Femur (tissue), 1 donor: ENCODE results near the gene MRPL51.

ENCODE experiments used
- DNase-seq: peaks from one replicate; pipeline ENCODE4 v3.0.0-alpha.2; 2017

MRPL51 gene

DNA sequence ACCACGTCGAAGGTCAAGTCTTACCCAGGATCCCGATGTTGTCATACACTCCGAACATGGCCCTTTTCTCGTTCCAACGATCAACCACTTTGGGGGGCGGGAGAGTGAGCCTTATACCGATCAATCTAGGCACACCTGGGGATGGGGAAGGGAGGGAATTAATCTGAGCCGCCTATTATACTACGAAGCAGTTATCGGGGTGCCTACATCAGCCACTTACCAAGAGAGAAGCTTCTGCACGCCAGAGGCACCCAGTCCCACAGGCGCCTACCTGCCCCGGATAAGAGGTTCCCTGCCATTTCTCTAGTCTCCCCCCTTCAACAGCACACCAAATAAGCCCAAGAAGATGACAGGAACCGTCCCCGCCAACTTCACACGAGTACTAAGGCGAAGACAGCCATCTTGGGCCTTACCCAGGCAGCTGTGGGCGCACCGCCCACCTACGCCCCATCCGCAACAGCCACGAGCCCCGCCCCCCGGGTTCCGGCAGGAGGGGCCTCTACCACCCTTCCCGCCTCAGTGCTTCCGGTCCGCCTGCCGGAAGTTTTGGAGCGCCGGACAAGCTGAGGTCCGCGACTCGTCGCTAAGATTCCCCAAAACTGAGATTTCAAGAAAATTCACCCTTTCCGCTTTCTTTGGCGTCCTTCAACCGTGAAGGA lies at the start of gene MRPL51:
MRPL51 (minus strand) TSS at position 425 of the 659 bp plus-strand sequence; CDS start at position 299, 126 bp downstream.
- peak; percentile 98 for DNase-seq

DNA sequence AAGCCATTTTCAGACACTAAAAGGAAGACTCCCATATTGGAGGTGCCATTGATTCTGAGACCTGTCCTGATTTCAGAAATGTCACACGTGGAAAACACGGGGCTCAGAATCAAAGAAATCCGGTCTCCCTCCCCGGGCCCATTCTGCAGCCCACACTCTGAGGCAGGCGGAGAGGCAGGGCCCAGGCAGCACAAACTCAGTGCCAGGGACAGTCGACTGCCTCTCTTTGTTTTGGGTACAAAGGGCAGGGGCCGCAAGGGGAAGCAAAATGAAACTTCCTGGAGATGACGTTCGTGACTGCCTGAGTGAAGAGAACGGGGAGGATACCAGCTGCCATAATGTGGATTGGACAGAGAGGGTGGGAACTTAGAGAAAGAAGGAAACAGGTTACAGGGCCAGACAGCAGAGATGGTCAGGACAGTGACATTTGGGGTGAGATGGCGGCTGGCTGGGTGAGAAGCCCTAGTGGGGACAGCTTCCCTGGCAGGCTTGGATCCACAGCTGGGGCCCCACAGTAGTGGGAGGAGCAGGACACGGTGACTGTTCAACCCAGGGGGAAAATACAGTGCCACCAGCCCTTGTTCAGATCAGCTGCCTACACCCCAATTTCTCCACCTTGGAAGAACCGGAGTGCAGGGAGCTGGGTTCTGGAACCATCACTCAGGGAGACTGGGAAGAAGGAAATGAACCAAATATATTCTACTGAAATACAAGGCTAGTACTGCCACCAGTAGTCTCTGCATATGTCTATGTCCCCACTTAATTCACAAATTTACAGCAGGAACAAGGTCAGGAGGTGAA lies 49.3 kb upstream of the MRPL51 start:
- no peak for DNase-seq

DNA sequence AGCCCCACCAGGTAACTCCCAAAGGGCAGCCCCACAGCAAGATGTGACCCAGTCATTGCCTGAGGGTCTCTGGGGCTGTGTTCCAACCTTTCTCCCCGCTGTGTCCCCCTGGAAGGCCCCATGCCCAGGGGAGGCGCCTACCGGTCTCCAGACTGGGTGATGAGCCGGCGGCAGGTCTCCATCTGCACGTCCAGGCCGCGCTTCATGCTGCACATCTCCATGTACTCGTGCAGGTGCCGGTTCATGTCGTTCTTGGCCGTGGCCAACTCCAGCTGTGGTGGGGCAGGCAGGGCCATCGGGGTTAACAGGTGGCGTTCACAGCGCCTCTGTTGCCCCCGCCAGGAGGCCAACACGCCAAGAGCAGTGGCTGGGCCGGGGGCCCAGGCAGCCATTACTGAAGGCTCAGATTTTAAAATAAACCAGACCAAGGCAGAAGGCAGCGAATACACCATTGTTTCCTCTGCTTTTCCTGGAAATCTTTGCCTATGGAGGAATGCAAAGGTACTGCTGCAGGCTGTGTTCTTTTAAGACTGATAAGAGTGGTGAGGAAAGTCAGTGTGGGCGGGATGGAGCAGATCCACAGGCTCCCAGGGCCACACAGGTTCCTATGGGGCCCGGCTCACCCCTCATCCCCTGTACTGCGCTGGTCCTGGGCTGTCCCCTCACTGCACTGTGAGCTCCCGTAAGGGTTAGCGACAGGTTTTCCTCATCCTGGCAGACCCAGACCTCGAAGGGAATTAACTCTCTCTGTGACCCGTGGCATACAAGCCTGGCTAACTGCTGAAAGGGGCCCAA lies 48.5 kb upstream of the MRPL51 start:
- no peak for DNase-seq

DNA sequence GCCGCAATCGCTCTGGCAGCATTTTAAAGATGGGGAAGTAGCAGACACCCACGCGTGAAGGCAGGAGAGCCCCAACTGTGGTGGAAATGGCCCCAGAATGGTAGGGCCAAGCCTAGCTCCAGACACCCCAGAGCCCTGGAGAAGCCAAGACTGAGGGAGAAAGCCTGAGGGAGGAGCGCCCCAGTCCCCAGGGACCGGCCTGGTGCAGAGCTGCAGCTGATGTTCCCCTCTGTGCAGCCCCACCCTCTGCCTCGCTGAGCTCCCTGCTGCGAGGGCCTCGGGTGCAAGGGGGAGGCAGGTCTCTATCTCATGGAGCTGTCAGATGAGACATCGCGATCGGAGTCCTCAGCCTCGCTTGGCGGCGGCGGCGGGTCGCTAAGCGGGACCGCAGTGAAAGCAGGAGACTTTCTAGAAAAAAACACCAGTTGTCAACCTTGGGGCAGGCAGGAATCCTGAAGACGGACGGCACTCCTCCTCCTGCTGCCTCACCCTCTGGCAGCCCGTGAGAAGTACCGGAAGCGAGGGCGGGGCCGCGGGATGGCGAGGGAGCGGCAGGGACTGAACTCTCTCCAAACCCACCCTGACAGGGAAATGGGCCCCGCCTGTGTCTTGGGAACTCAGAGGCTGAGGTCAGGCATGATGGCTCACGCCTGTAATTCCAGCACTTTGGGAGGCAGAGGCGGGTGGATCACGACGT lies 47.3 kb upstream of the MRPL51 start:
- DNase-seq = peak; percentile 92

DNA sequence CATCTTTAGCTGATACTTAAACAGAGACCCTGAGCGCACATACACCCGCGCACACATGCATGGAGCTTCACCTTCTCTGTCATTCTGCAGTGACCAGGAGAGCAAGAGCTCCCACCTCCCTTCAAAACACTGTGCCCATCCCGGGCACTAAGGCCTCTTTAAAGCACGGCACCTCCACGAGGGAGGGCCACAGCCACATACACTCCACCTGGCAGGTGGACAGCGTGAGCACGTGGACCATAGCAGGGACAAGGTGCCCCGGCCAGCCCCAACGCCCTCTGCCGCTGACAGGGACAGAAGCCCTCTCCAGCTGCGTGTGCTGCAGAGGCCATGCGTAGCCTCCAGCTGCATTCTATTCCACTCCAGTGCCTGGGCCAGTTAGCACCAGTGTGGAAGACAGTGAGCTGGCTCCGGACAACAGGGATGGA lies 46.7 kb upstream of the MRPL51 start:
- DNase-seq = no peak

DNA sequence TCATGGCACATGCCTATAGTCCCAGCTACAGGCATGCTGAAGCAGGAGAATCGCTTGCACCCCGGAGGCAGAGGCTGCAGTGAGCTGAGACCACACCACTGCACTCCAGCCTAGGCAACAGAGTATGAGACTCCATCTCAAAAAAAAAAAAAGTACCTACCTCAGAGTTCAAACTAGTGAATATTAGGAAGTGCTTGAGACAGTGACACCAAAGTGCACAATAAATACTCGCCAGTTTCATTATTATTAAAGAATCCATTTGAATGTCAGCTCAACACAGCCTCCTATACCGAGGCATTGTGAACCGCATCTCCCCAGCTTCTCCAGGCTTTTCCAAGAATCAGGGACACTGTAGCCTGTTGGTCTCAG lies 46.2 kb upstream of the MRPL51 start:
- no peak for DNase-seq

DNA sequence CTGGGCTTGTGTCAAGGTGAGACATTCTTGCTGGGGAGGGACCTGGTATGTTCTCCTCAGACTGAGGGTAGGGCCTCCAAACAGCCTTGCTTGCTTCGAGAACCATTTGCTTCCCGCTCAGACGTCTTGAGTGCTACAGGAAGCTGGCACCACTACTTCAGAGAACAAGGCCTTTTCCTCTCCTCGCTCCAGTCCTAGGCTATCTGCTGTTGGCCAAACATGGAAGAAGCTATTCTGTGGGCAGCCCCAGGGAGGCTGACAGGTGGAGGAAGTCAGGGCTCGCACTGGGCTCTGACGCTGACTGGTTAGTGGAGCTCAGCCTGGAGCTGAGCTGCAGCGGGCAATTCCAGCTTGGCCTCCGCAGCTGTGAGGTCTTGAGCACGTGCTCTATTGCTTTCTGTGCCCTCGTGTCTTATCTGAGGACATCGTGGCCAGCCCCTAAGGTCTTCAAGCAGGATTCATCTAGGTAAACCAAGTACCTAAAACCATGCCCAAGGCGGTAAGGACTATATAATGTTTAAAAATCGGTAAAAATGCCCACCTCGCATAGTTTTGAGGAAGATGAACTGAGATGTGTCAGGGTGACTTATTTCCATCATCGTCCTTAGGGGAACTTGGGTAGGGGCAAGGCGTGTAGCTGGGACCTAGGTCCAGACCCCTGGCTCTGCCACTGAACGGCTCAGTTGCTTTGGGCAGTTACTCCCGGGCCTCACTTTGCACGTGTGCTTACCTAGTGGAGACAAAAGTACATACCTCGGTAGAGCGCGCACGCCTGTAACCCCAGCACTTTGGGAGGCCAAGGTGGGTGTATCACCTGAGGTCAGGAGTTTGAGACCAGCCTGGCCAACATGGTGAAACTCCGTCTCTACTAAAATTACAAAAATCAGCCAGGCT lies 45.6 kb upstream of the MRPL51 start:
- peak; percentile 48 for DNase-seq

DNA sequence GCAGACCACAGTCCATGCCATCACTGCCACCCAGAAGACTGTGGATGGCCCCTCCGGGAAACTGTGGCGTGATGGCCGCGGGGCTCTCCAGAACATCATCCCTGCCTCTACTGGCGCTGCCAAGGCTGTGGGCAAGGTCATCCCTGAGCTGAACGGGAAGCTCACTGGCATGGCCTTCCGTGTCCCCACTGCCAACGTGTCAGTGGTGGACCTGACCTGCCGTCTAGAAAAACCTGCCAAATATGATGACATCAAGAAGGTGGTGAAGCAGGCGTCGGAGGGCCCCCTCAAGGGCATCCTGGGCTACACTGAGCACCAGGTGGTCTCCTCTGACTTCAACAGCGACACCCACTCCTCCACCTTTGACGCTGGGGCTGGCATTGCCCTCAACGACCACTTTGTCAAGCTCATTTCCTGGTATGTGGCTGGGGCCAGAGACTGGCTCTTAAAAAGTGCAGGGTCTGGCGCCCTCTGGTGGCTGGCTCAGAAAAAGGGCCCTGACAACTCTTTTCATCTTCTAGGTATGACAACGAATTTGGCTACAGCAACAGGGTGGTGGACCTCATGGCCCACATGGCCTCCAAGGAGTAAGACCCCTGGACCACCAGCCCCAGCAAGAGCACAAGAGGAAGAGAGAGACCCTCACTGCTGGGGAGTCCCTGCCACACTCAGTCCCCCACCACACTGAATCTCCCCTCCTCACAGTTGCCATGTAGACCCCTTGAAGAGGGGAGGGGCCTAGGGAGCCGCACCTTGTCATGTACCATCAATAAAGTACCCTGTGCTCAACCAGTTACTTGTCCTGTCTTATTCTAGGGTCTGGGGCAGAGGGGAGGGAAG lies 44.7 kb upstream of the MRPL51 start:
- peak; percentile 84 for DNase-seq

DNA sequence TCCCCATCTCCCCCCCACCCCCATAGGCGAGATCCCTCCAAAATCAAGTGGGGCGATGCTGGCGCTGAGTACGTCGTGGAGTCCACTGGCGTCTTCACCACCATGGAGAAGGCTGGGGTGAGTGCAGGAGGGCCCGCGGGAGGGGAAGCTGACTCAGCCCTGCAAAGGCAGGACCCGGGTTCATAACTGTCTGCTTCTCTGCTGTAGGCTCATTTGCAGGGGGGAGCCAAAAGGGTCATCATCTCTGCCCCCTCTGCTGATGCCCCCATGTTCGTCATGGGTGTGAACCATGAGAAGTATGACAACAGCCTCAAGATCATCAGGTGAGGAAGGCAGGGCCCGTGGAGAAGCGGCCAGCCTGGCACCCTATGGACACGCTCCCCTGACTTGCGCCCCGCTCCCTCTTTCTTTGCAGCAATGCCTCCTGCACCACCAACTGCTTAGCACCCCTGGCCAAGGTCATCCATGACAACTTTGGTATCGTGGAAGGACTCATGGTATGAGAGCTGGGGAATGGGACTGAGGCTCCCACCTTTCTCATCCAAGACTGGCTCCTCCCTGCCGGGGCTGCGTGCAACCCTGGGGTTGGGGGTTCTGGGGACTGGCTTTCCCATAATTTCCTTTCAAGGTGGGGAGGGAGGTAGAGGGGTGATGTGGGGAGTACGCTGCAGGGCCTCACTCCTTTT lies 44.0 kb upstream of the MRPL51 start:
- no peak for DNase-seq

DNA sequence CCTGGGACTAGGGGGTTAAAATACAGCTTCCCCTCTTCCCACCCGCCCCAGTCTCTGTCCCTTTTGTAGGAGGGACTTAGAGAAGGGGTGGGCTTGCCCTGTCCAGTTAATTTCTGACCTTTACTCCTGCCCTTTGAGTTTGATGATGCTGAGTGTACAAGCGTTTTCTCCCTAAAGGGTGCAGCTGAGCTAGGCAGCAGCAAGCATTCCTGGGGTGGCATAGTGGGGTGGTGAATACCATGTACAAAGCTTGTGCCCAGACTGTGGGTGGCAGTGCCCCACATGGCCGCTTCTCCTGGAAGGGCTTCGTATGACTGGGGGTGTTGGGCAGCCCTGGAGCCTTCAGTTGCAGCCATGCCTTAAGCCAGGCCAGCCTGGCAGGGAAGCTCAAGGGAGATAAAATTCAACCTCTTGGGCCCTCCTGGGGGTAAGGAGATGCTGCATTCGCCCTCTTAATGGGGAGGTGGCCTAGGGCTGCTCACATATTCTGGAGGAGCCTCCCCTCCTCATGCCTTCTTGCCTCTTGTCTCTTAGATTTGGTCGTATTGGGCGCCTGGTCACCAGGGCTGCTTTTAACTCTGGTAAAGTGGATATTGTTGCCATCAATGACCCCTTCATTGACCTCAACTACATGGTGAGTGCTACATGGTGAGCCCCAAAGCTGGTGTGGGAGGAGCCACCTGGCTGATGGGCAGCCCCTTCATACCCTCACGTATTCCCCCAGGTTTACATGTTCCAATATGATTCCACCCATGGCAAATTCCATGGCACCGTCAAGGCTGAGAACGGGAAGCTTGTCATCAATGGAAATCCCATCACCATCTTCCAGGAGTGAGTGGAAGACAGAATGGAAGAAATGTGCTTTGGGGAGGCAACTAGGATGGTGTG lies 43.1 kb upstream of the MRPL51 start:
- DNase-seq = no peak

DNA sequence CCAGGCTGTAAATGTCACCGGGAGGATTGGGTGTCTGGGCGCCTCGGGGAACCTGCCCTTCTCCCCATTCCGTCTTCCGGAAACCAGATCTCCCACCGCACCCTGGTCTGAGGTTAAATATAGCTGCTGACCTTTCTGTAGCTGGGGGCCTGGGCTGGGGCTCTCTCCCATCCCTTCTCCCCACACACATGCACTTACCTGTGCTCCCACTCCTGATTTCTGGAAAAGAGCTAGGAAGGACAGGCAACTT lies 42.6 kb upstream of the MRPL51 start:
- no peak for DNase-seq

DNA sequence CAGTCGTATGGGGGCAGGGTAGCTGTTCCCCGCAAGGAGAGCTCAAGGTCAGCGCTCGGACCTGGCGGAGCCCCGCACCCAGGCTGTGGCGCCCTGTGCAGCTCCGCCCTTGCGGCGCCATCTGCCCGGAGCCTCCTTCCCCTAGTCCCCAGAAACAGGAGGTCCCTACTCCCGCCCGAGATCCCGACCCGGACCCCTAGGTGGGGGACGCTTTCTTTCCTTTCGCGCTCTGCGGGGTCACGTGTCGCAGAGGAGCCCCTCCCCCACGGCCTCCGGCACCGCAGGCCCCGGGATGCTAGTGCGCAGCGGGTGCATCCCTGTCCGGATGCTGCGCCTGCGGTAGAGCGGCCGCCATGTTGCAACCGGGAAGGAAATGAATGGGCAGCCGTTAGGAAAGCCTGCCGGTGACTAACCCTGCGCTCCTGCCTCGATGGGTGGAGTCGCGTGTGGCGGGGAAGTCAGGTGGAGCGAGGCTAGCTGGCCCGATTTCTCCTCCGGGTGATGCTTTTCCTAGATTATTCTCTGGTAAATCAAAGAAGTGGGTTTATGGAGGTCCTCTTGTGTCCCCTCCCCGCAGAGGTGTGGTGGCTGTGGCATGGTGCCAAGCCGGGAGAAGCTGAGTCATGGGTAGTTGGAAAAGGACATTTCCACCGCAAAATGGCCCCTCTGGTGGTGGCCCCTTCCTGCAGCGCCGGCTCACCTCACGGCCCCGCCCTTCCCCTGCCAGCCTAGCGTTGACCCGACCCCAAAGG lies 42.1 kb upstream of the MRPL51 start:
- peak; percentile 82 for DNase-seq

DNA sequence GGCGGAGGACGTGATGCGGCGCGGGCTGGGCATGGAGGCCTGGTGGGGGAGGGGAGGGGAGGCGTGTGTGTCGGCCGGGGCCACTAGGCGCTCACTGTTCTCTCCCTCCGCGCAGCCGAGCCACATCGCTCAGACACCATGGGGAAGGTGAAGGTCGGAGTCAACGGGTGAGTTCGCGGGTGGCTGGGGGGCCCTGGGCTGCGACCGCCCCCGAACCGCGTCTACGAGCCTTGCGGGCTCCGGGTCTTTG lies 41.6 kb upstream of the MRPL51 start:
- DNase-seq = no peak

DNA sequence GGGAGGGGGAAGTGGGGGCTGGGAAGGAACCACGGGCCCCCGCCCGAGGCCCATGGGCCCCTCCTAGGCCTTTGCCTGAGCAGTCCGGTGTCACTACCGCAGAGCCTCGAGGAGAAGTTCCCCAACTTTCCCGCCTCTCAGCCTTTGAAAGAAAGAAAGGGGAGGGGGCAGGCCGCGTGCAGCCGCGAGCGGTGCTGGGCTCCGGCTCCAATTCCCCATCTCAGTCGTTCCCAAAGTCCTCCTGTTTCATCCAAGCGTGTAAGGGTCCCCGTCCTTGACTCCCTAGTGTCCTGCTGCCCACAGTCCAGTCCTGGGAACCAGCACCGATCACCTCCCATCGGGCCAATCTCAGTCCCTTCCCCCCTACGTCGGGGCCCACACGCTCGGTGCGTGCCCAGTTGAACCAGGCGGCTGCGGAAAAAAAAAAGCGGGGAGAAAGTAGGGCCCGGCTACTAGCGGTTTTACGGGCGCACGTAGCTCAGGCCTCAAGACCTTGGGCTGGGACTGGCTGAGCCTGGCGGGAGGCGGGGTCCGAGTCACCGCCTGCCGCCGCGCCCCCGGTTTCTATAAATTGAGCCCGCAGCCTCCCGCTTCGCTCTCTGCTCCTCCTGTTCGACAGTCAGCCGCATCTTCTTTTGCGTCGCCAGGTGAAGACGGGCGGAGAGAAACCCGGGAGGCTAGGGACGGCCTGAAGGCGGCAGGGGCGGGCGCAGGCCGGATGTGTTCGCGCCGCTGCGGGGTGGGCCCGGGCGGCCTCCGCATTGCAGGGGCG lies 41.0 kb upstream of the MRPL51 start, which contains the start of gene GAPDH:
GAPDH (plus strand) TSS at position 595 of the 772 bp plus-strand sequence. CDS start 316 bp downstream, outside the sequence.
- DNase-seq = peak; percentile 96

DNA sequence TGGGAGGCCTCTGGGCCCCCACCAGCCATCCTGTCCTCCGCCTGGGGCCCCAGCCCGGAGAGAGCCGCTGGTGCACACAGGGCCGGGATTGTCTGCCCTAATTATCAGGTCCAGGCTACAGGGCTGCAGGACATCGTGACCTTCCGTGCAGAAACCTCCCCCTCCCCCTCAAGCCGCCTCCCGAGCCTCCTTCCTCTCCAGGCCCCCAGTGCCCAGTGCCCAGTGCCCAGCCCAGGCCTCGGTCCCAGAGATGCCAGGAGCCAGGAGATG lies 40.5 kb upstream of the MRPL51 start:
- no peak for DNase-seq

DNA sequence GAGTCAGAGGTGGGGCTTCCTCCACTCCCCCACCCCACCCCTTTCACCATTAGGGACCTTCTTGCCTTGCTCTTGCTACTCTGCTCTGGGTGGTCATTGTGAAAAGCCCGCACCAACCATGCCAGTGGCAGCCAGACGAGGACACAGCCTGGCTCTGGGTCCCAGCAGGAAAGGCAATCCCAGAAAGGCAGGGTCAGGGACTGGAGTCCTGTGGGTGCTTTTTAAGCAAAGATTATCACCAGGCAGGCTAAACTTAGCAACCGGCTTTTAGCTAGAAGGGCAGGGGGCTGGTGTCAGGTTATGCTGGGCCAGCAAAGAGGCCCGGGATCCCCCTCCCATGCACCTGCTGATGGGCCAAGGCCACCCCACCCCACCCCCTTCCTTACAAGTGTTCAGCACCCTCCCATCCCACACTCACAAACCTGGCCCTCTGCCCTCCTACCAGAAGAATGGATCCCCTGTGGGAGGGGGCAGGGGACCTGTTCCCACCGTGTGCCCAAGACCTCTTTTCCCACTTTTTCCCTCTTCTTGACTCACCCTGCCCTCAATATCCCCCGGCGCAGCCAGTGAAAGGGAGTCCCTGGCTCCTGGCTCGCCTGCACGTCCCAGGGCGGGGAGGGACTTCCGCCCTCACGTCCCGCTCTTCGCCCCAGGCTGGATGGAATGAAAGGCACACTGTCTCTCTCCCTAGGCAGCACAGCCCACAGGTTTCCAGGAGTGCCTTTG lies 40.0 kb upstream of the MRPL51 start:
- DNase-seq = peak; percentile 83

DNA sequence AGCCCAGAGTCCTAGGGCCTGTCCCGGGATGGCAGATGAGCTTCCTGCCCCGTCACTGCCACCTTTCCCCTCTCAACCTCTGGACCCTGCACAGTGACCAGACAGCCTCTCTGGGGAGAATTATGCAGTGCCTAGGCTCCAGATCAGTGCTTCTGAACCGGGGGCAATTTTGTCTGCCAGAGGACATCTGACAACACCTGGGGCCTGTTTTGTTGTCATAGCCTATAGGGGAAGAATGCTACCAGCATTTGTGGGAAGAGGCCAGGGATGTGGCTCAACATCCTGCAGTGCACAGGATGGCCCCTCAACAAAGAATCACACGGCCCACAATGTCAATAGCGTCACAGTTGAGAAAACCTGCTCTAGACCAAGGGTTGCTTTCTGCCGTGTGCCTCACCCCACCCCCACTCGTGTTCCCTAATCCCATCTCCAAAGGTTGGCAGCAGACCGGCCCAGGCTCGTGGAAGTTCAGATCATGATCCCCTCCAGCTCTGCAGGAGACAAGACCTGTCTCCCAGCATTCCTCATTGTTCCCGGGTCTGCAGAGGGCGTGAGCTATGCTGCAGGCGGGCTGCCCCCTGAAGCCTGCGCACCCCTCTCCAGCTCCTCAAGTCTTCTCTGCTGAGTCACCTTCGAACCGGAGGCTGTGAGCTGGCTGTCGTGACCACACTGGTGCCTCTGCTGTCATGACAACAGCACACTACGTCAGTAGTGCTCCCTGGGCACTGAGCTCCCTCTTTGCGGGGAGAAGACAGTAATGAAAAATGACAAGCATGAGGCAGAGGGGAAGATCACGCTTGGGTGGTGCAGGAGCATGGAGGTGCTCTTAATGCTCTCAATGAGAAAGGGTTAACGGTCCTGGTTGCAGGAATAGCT lies 39.2 kb upstream of the MRPL51 start:
- DNase-seq = peak; percentile 81
